Adipocyte (in vitro differentiated cells): ENCODE results near the gene GPA33.

Experiments used
- DNase-seq: peaks from one replicate; pipeline ENCODE4 v3.0.0-alpha.2; 2015; ENCODE audit warnings: low read depth
- H3K27me3 ChIP-seq: replicated peaks from 2 replicates; pipeline ENCODE4 v1.7.0; 2013; ENCODE audit warnings: mild to moderate bottlenecking, low read length, moderate library complexity; ENCODE audit not compliant: control insufficient read depth, insufficient read depth
- H3K36me3 ChIP-seq: 2 replicates; pipeline ENCODE4 v1.7.0; 2013; ENCODE audit warnings: low read length, mild to moderate bottlenecking, moderate library complexity; ENCODE audit not compliant: control insufficient read depth, insufficient read depth, severe bottlenecking
- H3K4me1 ChIP-seq: 2 replicates; pipeline ENCODE4 v1.7.0; 2013; ENCODE audit warnings: mild to moderate bottlenecking, low read length, moderate library complexity; ENCODE audit not compliant: control insufficient read depth, insufficient read depth
- H3K4me3 ChIP-seq: 2 replicates; pipeline ENCODE4 v1.7.0; 2013; ENCODE audit warnings: mild to moderate bottlenecking, low read length, moderate library complexity
- H3K9ac ChIP-seq: 2 replicates; pipeline ENCODE4 v1.7.0; 2013; ENCODE audit warnings: mild to moderate bottlenecking, low read length, moderate library complexity
- H3K9me3 ChIP-seq: 2 replicates; pipeline ENCODE4 v1.7.0; 2013; ENCODE audit warnings: mild to moderate bottlenecking, low read length, moderate library complexity; ENCODE audit not compliant: control insufficient read depth

GPA33 gene

DNA sequence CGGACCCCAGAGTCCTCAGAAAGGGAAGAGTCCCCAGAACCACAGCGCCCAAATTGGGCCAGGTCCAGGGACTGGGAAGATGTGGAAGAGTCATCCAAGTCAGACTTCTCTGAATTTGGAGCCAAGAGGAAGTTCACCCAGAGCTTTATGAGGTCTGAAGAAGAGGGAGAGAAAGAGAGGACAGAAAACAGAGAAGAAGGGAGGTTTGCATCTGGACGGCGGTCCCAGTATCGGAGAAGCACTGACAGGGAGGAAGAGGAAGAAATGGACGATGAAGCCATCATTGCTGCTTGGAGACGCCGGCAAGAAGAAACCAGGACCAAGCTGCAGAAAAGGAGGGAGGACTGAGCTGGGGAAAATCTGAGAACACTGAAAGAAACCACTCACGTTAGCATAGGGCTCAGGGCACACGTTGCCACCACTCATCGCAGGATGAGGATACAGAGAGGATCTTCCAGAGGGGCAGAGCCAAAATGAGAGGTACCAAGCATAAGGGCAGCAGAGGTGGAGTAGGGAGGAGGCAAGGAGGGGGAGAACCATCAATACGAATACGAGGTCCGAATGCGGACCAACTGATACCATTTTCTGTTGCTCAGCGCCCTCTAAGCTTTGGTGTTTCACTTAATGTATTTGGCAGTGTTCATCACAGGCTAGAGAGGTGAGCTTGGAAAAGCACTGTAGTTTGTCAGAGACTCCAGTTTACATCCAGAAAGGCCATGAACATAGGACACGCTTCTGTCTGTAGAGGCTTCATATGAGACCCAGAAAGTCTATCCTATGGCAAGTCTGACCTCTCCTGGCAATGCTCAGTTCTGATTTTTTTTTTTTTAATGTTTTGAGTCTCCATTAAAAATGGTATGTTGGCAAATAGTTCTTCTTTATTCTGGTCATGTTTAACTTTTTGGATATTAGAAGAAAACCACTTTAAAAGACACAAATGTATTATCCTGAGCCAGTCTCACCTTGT is 38.4 kb upstream of the GPA33 start:
- no peak for DNase-seq
- Histone ChIP-seq H3K9me3 (no peaks in the 10 kb centered on the region), H3K36me3 (no peaks in the 10 kb centered on the region), H3K4me1 (no peaks in the 10 kb centered on the region), H3K27me3 (peaks cover 54% of the 10 kb centered on the region), H3K9ac (no peak overlapping the region), H3K4me3 (no peak overlapping the region)

DNA sequence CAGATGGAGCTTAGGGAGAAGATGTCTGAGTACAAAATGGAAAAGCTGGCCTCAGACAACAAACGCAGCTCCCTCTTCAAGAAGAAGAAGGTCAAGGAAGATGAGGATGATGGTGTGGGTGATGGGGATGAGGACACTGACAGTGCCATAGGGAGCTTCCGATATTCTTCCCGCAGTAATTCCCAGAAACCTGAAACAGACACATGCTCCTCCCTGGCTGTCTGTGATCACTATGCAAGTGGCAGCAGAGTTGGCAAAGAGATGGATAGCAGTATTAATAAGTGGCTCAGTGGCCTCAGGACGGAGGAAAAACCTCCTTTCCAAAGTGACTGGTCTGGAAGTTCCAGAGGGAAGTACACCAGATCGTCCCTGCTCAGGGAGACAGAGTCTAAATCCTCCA is 37.5 kb upstream of the GPA33 start:
- H3K4me3 ChIP-seq = no peak overlapping the region
- no peak for DNase-seq
- H3K4me1 ChIP-seq = no peaks in the 10 kb centered on the region
- H3K27me3 ChIP-seq = peaks cover 54% of the 10 kb centered on the region
- no peak overlapping the region for H3K9ac ChIP-seq
- H3K9me3 ChIP-seq = no peaks in the 10 kb centered on the region
- no peaks in the 10 kb centered on the region for H3K36me3 ChIP-seq

DNA sequence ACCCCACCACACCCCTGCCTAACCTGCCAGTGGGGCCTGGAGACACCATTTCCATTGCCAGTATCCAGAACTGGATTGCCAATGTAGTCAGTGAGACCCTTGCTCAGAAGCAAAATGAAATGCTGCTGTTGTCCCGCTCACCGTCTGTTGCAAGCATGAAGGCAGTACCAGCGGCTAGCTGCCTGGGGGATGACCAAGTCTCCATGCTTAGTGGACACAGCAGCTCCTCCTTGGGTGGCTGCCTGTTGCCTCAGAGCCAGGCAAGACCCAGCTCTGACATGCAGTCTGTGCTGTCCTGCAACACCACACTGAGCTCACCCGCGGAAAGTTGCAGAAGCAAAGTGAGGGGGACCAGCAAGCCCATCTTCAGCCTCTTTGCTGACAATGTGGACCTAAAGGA is 37.1 kb upstream of the GPA33 start:
- Histone ChIP-seq H3K9ac (no peak overlapping the region), H3K27me3 (peaks cover 54% of the 10 kb centered on the region), H3K36me3 (no peaks in the 10 kb centered on the region), H3K4me1 (no peaks in the 10 kb centered on the region), H3K9me3 (no peaks in the 10 kb centered on the region), H3K4me3 (no peak overlapping the region)
- DNase-seq = no peak

DNA sequence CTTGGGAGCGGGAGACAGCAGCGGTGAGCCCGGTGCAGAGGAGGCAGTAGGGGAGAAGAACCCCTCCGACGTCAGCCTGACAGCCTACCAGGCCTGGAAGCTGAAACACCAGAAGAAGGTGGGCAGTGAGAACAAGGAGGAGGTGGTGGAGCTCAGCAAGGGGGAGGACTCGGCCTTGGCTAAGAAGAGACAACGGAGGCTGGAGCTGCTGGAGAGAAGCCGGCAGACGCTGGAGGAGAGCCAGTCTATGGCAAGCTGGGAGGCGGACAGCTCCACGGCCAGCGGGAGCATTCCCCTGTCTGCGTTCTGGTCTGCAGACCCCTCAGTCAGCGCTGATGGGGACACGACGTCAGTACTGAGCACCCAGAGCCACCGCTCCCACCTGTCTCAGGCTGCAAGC is 36.6 kb upstream of the GPA33 start:
- Histone ChIP-seq H3K36me3 (no peaks in the 10 kb centered on the region), H3K4me1 (no peaks in the 10 kb centered on the region), H3K4me3 (no peak overlapping the region), H3K9me3 (no peaks in the 10 kb centered on the region), H3K27me3 (peaks cover 51% of the 10 kb centered on the region), H3K9ac (no peak overlapping the region)
- no peak for DNase-seq

DNA sequence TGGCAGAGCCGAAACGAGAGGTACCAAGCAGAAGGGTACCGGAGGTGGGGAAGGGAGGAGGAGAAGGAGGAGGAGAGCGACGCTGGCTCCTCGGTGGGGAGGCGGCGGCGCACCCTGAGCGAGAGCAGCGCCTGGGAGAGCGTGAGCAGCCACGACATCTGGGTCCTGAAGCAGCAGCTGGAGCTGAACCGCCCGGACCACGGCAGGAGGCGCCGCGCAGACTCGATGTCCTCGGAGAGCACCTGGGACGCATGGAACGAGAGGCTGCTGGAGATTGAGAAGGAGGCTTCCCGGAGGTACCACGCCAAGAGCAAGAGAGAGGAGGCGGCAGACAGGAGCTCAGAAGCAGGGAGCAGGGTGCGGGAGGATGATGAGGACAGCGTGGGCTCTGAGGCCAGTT is 36.1 kb upstream of the GPA33 start:
- Histone ChIP-seq H3K9ac (no peak overlapping the region), H3K9me3 (no peaks in the 10 kb centered on the region), H3K4me1 (no peaks in the 10 kb centered on the region), H3K27me3 (peaks cover 52% of the 10 kb centered on the region), H3K4me3 (no peak overlapping the region), H3K36me3 (no peaks in the 10 kb centered on the region)
- DNase-seq = no peak

DNA sequence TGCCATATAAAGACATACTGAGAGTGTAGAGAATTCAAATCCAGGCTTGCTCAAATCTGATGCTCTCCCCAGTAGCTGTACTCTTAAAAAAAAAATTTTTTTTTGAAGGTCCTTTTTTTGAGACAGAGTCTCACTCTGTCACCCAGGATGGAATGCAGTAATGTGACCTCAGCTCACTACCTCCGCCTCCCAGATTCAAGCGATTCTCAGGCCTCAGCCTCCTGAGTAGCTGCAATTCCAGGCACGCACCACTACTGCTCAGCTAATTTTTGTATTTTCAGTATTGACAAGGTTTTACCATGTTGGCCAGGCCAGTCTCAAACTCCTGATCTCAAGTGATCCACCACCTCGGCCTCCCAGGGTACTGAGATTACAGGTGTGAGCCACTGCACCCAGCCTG is 32.4 kb upstream of the GPA33 start:
- H3K9me3 ChIP-seq = no peaks in the 10 kb centered on the region
- no peak overlapping the region for H3K9ac ChIP-seq
- no peaks in the 10 kb centered on the region for H3K36me3 ChIP-seq
- no peaks in the 10 kb centered on the region for H3K4me1 ChIP-seq
- DNase-seq = no peak
- H3K27me3 ChIP-seq = peaks cover 46% of the 10 kb centered on the region
- no peak overlapping the region for H3K4me3 ChIP-seq

DNA sequence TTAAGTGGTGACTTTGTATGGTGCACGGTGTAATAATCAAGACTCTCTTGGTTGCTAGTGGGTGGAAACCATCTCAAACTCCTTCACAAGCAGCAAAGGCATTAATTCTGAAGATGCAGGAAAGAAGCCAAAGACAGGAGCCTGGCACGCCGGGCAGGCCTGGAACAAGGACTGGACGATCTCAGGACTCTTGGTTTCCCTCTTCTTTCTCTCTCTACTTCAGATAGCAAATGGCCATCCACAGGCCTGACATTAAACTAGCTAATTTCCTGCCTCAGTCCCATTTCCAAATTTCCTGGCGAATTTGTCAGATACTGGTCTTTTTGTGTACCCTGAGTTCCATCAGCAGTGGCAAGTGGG is 31.9 kb upstream of the GPA33 start:
- DNase-seq = no peak
- H3K4me3 ChIP-seq = no peak overlapping the region
- no peaks in the 10 kb centered on the region for H3K4me1 ChIP-seq
- no peaks in the 10 kb centered on the region for H3K9me3 ChIP-seq
- no peak overlapping the region for H3K9ac ChIP-seq
- H3K27me3 ChIP-seq = peaks cover 41% of the 10 kb centered on the region
- no peaks in the 10 kb centered on the region for H3K36me3 ChIP-seq

DNA sequence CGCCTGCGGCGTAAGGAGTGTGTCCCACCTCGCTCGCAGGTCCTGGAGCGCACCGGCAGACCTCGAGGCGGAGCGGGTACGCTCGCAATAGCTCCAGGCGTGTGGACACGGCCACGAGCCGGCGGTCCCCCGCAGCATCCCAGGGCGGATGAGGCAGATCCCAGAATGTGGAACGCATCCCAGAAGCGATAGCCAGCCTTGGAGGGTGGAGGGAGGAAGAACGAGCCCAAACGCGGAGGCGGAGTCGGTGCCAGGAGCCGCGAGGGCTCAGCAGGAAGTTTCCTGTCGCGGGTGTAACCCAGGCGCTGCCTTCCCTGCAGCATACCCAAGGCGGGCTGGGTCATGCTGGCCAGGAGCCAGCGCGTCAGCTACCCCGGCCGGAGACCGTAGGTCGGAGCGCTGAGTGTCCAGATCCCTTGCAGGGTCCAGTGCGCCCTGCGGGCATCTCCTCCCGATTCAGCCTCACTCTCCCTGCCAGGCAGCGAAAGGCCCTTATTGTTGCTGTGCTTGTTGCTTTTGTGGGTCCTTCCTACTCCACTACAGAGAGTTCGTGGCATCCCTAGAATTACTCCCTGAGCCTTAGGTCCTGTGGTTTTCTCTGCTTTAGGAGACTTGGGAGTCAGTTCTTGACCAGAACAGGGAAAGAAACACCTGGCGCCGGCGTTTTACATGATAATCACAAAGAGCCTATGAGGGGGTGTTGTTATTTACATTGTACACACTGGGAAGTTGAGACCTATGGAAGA is 31.4 kb upstream of the GPA33 start:
- DNase-seq = peak; percentile 36
- no peaks in the 10 kb centered on the region for H3K36me3 ChIP-seq
- H3K4me3 ChIP-seq = peak overlapping the region; percentile 51

DNA sequence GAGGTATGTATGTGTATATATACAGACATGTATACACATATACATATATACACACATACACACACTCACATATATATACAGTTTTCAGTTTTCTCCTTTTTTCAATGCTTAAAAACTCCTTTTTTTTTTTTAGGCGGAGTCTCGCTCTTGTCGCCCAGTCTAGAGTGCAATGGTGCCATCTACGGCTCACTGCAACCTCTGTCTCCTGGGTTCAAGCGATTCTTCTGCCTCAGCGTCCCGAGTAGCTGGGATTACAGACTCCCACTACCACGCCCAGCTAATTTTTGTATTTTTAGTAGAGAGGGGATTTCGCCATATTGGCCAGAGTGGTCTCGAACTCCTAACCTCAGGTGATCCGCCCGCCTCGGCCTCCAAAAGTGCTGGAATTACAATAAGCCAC is 30.7 kb upstream of the GPA33 start:
- no peak for DNase-seq
- Histone ChIP-seq H3K27me3 (peaks cover 44% of the 10 kb centered on the region), H3K9ac (no peak overlapping the region), H3K9me3 (no peaks in the 10 kb centered on the region), H3K36me3 (no peaks in the 10 kb centered on the region), H3K4me1 (no peaks in the 10 kb centered on the region), H3K4me3 (peak overlapping the region; percentile 51)

More for the DNA sequence above, 31.4 kb upstream of the GPA33 start:
- H3K9ac ChIP-seq = no peak overlapping the region
- H3K9me3 ChIP-seq = no peaks in the 10 kb centered on the region
- no peaks in the 10 kb centered on the region for H3K4me1 ChIP-seq
- H3K27me3 ChIP-seq = peaks cover 41% of the 10 kb centered on the region

DNA sequence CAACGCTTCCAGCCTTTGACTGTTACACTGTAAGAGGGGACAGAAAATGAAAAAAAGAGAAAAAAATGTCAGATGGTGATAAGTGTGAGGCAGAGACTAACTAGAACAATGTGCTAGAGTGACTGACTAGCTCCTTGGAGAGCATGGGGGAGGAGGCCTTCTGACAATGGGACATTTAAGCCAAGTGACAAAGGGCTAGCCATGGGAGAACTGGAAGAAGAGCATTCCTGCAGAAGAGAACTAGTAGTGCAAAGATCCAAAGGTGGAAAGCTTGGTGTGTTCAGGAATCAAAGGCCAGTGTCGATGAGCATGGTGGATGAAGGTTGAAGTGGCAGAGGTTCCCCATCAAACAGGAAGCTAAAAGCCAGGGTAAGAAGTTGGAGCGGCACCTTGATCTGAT is 29.5 kb upstream of the GPA33 start:
- H3K36me3 ChIP-seq = no peaks in the 10 kb centered on the region
- H3K4me3 ChIP-seq = no peak overlapping the region
- H3K9ac ChIP-seq = no peak overlapping the region
- no peaks in the 10 kb centered on the region for H3K9me3 ChIP-seq
- no peak for DNase-seq
- peaks cover 45% of the 10 kb centered on the region for H3K27me3 ChIP-seq
- no peaks in the 10 kb centered on the region for H3K4me1 ChIP-seq

DNA sequence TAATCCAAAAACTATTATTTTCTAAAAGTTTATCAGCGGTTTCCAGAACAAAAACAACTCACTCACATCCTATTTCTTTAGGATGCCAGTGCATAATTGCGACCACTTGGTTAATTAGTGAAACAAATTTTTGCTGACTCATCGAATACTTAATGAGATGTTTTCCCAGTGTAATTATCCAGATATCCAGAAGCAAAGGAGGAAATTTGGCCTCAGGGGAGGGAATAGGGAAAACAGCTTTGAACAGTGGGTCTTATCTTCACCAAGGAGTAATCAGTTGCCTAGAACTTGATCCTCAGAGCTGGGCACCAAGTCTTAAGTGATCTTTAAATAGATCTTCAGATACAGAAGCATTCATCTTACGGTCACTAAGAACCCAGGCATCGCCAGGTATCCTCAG is 28.0 kb upstream of the GPA33 start:
- H3K4me1 ChIP-seq = no peaks in the 10 kb centered on the region
- DNase-seq = no peak
- no peaks in the 10 kb centered on the region for H3K9me3 ChIP-seq
- H3K27me3 ChIP-seq = peaks cover 54% of the 10 kb centered on the region
- no peaks in the 10 kb centered on the region for H3K36me3 ChIP-seq
- H3K4me3 ChIP-seq = no peak overlapping the region
- no peak overlapping the region for H3K9ac ChIP-seq
